HepG2 (cell line): Measurements from ENCODE around the gene CCDC117. TPM values are rescaled to one million over a fixed set of nuclear protein-coding genes. Genes with fewer than 3 reads are reported as not detected.
A peak's percentile ranks its signal among the peaks of the same experiment; 100 is the strongest.

Experiments
- CEBPG ChIP-seq: IDR thresholded peaks from 2 replicates; pipeline ENCODE4 v1.6.1; 2016
- ETV5 ChIP-seq: IDR thresholded peaks from 2 replicates; pipeline ENCODE4 v1.6.1; 2018; ENCODE audit warnings: missing biosample characterization, missing genetic modification reagents, inconsistent platforms, borderline replicate concordance
- GFI1 ChIP-seq: sonication (generic); formaldehyde crosslinking; IDR thresholded peaks from 2 replicates; pipeline ENCODE4 v1.5.0; 2020; ENCODE audit warnings: missing genetic modification reagents, mild to moderate bottlenecking, borderline replicate concordance
- KLF15 ChIP-seq: sonication (generic); formaldehyde crosslinking; IDR thresholded peaks from 2 replicates; pipeline ENCODE4 v1.8.1; 2023; ENCODE audit warnings: borderline replicate concordance, mild to moderate bottlenecking, inconsistent platforms, missing genetic modification reagents, mixed read lengths
- MBD4 ChIP-seq: IDR thresholded peaks from 2 replicates; pipeline ENCODE4 v1.6.1; 2012; ENCODE audit warnings: low read length, inconsistent platforms, borderline replicate concordance
- NCOA1 ChIP-seq: sonication (generic); formaldehyde crosslinking; IDR thresholded peaks from 2 replicates; pipeline ENCODE4 v1.9.0; 2021; ENCODE audit warnings: missing genetic modification reagents
- PCBP2 ChIP-seq: fragments of 200-400 bp; formaldehyde crosslinking; optimal IDR thresholded peaks from 2 replicates; pipeline ENCODE3; 2018; ENCODE audit warnings: low read length, low read depth; ENCODE audit not compliant: poor library complexity, severe bottlenecking
- ZBTB8A ChIP-seq: sonication (generic); formaldehyde crosslinking; IDR thresholded peaks from 2 replicates; pipeline ENCODE4 v1.4.0; 2020; ENCODE audit warnings: mild to moderate bottlenecking, low read depth, missing genetic modification reagents, borderline replicate concordance
- ZKSCAN1 ChIP-seq: fragments of 150-350 bp; IDR thresholded peaks from 2 replicates; pipeline ENCODE4 v1.6.1; 2014; ENCODE audit warnings: low read length
- ZNF138 ChIP-seq: sonication (generic); formaldehyde crosslinking; IDR thresholded peaks from 2 replicates; pipeline ENCODE4 v1.5.0; 2020; ENCODE audit warnings: mild to moderate bottlenecking, low read depth, missing genetic modification reagents
- ZNF292 ChIP-seq: sonication (generic); formaldehyde crosslinking; IDR thresholded peaks from 2 replicates; pipeline ENCODE4 v1.8.1; 2022; ENCODE audit warnings: mild to moderate bottlenecking, low read depth, missing genetic modification reagents, borderline replicate concordance
- ZNF354B ChIP-seq: sonication (generic); formaldehyde crosslinking; IDR thresholded peaks from 2 replicates; pipeline ENCODE4 v1.8.0; 2022; ENCODE audit warnings: mild to moderate bottlenecking, missing genetic modification reagents
- ZNF598 ChIP-seq: sonication (generic); formaldehyde crosslinking; IDR thresholded peaks from 2 replicates; pipeline ENCODE4 v1.5.1; 2020; ENCODE audit warnings: mild to moderate bottlenecking, missing genetic modification reagents, borderline replicate concordance
- ZNF644 ChIP-seq: IDR thresholded peaks from 2 replicates; pipeline ENCODE4 v1.6.1; 2016; ENCODE audit warnings: low read depth
- ZNF777 ChIP-seq: sonication (generic); formaldehyde crosslinking; IDR thresholded peaks from 2 replicates; pipeline ENCODE4 v1.4.0; 2020; ENCODE audit warnings: missing genetic modification reagents
- ZNF841 ChIP-seq: sonication (generic); formaldehyde crosslinking; IDR thresholded peaks from 2 replicates; pipeline ENCODE4 v1.8.1; 2023; ENCODE audit warnings: missing genetic modification reagents, borderline replicate concordance
- ZSCAN20 ChIP-seq: sonication (generic); formaldehyde crosslinking; IDR thresholded peaks from 2 replicates; pipeline ENCODE4 v1.4.0; 2020; ENCODE audit warnings: missing genetic modification reagents, mild to moderate bottlenecking, borderline replicate concordance
- ZZZ3 ChIP-seq: sonication (generic); formaldehyde crosslinking; IDR thresholded peaks from 2 replicates; pipeline ENCODE4 v1.4.0; 2020; ENCODE audit warnings: missing genetic modification reagents, mild to moderate bottlenecking, borderline replicate concordance
- polyA plus RNA-seq, 8 experiments: library from polyadenylated mRNA; depleted of rRNA in 3 of 8; stranded (reverse) in 7 of 8; unstranded in 1 of 8; fragments of >200 nt; fragmentation: Illumina TruSeq in 4 of 8; extraction: Trizol in 4 of 8; gene quantifications; 2 replicates each; pipeline versions ENCODE4 v1.2.1 to v1.2.3, GENCODE V29; 2011 to 2016; ENCODE audit warnings: low read depth in 4 of 8, missing spikeins in 1 of 8, mixed read lengths in 1 of 8; ENCODE audit not compliant: insufficient read depth in 1 of 8
- total RNA-seq, 5 experiments: library from RNA; depleted of rRNA; stranded (reverse); fragments of >200 nt; fragmentation: Illumina TruSeq; extraction: Trizol; gene quantifications; 2 replicates each; pipeline ENCODE4 v1.2.3, GENCODE V29; 2016; ENCODE audit warnings: low read depth in 1 of 5
- TF ChIP-seq, protein P1 (sequence below): sonication (generic); IDR thresholded peaks from 2 replicates; pipeline ENCODE4 v1.6.1; 2016; ENCODE audit warnings: low read depth, borderline replicate concordance
- TF ChIP-seq, protein P2 (sequence below): sonication (generic); formaldehyde crosslinking; IDR thresholded peaks from 2 replicates; pipeline ENCODE4 v1.9.0; 2021; ENCODE audit warnings: mild to moderate bottlenecking, missing genetic modification reagents
- TF ChIP-seq, protein P3 (sequence below): sonication (generic); formaldehyde crosslinking; IDR thresholded peaks from 2 replicates; pipeline ENCODE4 v1.4.0; 2020; ENCODE audit warnings: missing genetic modification reagents

The CCDC117 gene
- total and polyA plus RNA-seq, 2 of the 13 experiments (the other 11 are each of a cell fraction or from before 2014, with no cell fraction given), result 12.6 to 34.2 TPM

DNA sequence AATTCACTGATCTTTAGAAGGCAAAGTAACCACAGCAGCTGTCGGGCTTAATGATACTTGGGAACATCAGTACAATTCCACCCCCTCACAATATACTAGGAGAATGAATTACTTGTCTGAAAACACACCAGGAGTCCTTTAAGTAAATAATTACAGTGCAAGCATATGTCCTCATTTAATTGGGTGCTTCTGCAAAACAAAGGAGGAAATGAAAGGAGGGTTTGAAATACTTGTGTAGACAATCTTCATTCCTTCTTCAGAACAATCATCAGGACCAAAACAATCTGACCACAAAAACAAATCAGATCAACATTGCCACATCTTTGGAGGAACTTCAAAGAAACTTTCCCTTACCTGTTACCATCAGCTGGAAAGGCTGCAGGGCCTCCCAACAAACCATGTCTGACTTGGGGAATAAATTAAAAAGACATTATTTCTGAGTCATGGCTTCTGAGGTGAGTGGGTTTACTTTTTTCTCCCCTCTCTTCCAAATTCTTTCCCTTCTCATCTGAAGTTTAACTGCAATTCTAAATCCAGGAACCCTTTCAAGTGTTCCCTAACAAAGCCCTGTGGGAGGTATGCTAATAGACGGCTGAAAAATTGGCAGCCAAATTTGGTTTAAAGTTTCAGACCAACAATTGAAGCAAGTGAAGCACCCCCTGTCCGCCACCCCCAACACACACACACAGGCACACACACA is 12.5 kb upstream of the CCDC117 start (continued):
- no peak for TF ChIP-seq ZNF138
- no peak for TF ChIP-seq KLF15
- TF ChIP-seq, protein P1, sequence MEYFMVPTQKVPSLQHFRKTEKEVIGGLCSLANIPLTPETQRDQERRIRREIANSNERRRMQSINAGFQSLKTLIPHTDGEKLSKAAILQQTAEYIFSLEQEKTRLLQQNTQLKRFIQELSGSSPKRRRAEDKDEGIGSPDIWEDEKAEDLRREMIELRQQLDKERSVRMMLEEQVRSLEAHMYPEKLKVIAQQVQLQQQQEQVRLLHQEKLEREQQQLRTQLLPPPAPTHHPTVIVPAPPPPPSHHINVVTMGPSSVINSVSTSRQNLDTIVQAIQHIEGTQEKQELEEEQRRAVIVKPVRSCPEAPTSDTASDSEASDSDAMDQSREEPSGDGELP, result peak; percentile 96
- TF ChIP-seq ZNF644, result no peak
- TF ChIP-seq ZNF777 (CRISPR knock-in tag), result no peak
- no peak for TF ChIP-seq ZBTB8A (CRISPR knock-in tag)
- peak; percentile 89 for TF ChIP-seq CEBPG (CRISPR knock-in tag)
- no peak for TF ChIP-seq ZNF598 (CRISPR knock-in tag)
- TF ChIP-seq MBD4, result no peak
- no peak for TF ChIP-seq ZNF292 (CRISPR knock-in tag)
- TF ChIP-seq, protein P2, sequence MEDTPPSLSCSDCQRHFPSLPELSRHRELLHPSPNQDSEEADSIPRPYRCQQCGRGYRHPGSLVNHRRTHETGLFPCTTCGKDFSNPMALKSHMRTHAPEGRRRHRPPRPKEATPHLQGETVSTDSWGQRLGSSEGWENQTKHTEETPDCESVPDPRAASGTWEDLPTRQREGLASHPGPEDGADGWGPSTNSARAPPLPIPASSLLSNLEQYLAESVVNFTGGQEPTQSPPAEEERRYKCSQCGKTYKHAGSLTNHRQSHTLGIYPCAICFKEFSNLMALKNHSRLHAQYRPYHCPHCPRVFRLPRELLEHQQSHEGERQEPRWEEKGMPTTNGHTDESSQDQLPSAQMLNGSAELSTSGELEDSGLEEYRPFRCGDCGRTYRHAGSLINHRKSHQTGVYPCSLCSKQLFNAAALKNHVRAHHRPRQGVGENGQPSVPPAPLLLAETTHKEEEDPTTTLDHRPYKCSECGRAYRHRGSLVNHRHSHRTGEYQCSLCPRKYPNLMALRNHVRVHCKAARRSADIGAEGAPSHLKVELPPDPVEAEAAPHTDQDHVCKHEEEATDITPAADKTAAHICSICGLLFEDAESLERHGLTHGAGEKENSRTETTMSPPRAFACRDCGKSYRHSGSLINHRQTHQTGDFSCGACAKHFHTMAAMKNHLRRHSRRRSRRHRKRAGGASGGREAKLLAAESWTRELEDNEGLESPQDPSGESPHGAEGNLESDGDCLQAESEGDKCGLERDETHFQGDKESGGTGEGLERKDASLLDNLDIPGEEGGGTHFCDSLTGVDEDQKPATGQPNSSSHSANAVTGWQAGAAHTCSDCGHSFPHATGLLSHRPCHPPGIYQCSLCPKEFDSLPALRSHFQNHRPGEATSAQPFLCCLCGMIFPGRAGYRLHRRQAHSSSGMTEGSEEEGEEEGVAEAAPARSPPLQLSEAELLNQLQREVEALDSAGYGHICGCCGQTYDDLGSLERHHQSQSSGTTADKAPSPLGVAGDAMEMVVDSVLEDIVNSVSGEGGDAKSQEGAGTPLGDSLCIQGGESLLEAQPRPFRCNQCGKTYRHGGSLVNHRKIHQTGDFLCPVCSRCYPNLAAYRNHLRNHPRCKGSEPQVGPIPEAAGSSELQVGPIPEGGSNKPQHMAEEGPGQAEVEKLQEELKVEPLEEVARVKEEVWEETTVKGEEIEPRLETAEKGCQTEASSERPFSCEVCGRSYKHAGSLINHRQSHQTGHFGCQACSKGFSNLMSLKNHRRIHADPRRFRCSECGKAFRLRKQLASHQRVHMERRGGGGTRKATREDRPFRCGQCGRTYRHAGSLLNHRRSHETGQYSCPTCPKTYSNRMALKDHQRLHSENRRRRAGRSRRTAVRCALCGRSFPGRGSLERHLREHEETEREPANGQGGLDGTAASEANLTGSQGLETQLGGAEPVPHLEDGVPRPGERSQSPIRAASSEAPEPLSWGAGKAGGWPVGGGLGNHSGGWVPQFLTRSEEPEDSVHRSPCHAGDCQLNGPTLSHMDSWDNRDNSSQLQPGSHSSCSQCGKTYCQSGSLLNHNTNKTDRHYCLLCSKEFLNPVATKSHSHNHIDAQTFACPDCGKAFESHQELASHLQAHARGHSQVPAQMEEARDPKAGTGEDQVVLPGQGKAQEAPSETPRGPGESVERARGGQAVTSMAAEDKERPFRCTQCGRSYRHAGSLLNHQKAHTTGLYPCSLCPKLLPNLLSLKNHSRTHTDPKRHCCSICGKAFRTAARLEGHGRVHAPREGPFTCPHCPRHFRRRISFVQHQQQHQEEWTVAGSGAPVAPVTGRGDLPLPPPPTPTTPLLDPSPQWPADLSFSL (CRISPR knock-in tag), result no peak
- TF ChIP-seq NCOA1, result no peak
- no peak for TF ChIP-seq ZNF354B (CRISPR knock-in tag)
- TF ChIP-seq ZSCAN20 (CRISPR knock-in tag), result no peak
- peak; percentile 94 for TF ChIP-seq GFI1 (CRISPR knock-in tag)
- TF ChIP-seq ETV5 (CRISPR knock-in tag), result no peak
- no peak for TF ChIP-seq ZKSCAN1
- no peak for TF ChIP-seq PCBP2
- no peak for TF ChIP-seq ZNF841 (CRISPR knock-in tag)
- TF ChIP-seq, protein P3, sequence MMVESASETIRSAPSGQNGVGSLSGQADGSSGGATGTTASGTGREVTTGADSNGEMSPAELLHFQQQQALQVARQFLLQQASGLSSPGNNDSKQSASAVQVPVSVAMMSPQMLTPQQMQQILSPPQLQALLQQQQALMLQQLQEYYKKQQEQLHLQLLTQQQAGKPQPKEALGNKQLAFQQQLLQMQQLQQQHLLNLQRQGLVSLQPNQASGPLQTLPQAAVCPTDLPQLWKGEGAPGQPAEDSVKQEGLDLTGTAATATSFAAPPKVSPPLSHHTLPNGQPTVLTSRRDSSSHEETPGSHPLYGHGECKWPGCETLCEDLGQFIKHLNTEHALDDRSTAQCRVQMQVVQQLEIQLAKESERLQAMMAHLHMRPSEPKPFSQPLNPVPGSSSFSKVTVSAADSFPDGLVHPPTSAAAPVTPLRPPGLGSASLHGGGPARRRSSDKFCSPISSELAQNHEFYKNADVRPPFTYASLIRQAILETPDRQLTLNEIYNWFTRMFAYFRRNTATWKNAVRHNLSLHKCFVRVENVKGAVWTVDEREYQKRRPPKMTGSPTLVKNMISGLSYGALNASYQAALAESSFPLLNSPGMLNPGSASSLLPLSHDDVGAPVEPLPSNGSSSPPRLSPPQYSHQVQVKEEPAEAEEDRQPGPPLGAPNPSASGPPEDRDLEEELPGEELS (CRISPR knock-in tag), result peak; percentile 81
- TF ChIP-seq ZZZ3, result no peak
